K562 (cell line): Measurements from ENCODE around the gene RNF187. TPM values are rescaled to one million over a fixed set of nuclear protein-coding genes. Genes with fewer than 3 reads are reported as not detected.
A peak's percentile ranks its signal among the peaks of the same experiment; 100 is the strongest.

Experiments
- ATAC-seq: fragments of 200-7000 bp; cut with Tn5 transposase; 3 replicates; pipeline ENCODE4 v1.9.1; 2020; ENCODE audit warnings: moderate library complexity
- BruUV-seq: library from RNA; stranded (reverse); fragments of 400-500 nt; replicated peaks from 2 replicates; lab custom pipeline; 2021; lab: Mats Ljungman, UMichigan
- CTCF ChIA-PET: fragments of 300-600 bp; formaldehyde crosslinking; extraction: SDS; loops from one replicate; lab custom pipeline; 2021; ENCODE audit warnings: low intra/inter-chr PET ratio; lab: Yijun Ruan, JAX
- POLR2A ChIA-PET: fragments of 300-600, 350-650 bp; sonication (Branson Sonifier 250); formaldehyde crosslinking; extraction: SDS; loops from one replicate; lab custom pipeline; 2021; ENCODE audit warnings: antibody characterized with exemption, inconsistent platforms; lab: Yijun Ruan, JAX
- DNase-seq, 4 experiments: peaks; one replicate each; pipeline versions ENCODE4 v3.0.0 to v3.0.0-alpha.2; 2011 to 2018; ENCODE audit warnings: low spot score in 3 of 4, mixed read lengths in 3 of 4; ENCODE audit errors: extremely low read depth in 1 of 4
- FAIRE-seq: peaks from 2 replicates; lab custom pipeline; 2011; peaks lifted over from hg19 to GRCh38; lab: Jason Lieb, UNC
- H2AFZ ChIP-seq: 2 replicates; pipeline ENCODE4 v1.6.0; 2011; ENCODE audit warnings: low read depth, low read length, control low read depth, inconsistent platforms
- H3K27ac ChIP-seq: fragments of 200-600 bp; 3 replicates; pipeline ENCODE4 v1.8.0; 2011; ENCODE audit warnings: low read depth, mild to moderate bottlenecking, control low read depth, inconsistent platforms, low read length, moderate library complexity, mixed read lengths; ENCODE audit errors: extremely low read depth
- H3K27me3 ChIP-seq, 2 experiments: fragments of 300-600 bp in 1 of 2; 2 replicates in 1 of 2; 3 replicates in 1 of 2; pipeline versions ENCODE4 v1.6.0 to v1.8.0; 2011; ENCODE audit warnings: inconsistent platforms in 2 of 2, low read length in 2 of 2, mild to moderate bottlenecking in 1 of 2, mixed read lengths in 1 of 2, moderate library complexity in 1 of 2; ENCODE audit not compliant: control insufficient read depth in 2 of 2, insufficient read depth in 2 of 2
- H3K36me3 ChIP-seq: fragments of 300-600 bp; 3 replicates; pipeline ENCODE4 v1.8.0; 2011; ENCODE audit warnings: mild to moderate bottlenecking, low read length, inconsistent platforms; ENCODE audit not compliant: control insufficient read depth, insufficient read depth
- H3K4me1 ChIP-seq, 2 experiments: fragments of 200-600 bp in 1 of 2; replicated peaks in 1 of 2; 2 replicates in 1 of 2; 3 replicates in 1 of 2; pipeline versions ENCODE4 v1.5.1 to v1.8.0; 2011; ENCODE audit warnings: inconsistent platforms in 2 of 2, low read length in 2 of 2, mild to moderate bottlenecking in 1 of 2, mixed read lengths in 1 of 2, moderate library complexity in 1 of 2; ENCODE audit not compliant: control insufficient read depth in 2 of 2, insufficient read depth in 2 of 2
- H3K4me2 ChIP-seq: 2 replicates; pipeline ENCODE4 v1.6.1; 2011; ENCODE audit warnings: low read length, control low read depth, inconsistent platforms, mixed read lengths; ENCODE audit not compliant: insufficient read depth
- H3K4me3 ChIP-seq: fragments of 200-600 bp; sonication (generic), shearing (Covaris generic); 2 replicates; pipeline ENCODE4 v1.5.1; 2016; ENCODE audit warnings: control low read depth, inconsistent platforms
- H3K79me2 ChIP-seq: fragments of 200-600 bp; 3 replicates; pipeline ENCODE4 v1.8.0; 2011; ENCODE audit warnings: low read length, inconsistent platforms; ENCODE audit not compliant: control insufficient read depth, insufficient read depth
- H3K9ac ChIP-seq, 2 experiments: 2 replicates each; pipeline versions ENCODE4 v1.6.0 to v1.6.1; 2011; ENCODE audit warnings: low read depth in 2 of 2, low read length in 2 of 2, control low read depth in 1 of 2, inconsistent platforms in 1 of 2, mild to moderate bottlenecking in 1 of 2, mixed read lengths in 1 of 2; ENCODE audit not compliant: insufficient read depth in 1 of 2
- H3K9me1 ChIP-seq: one replicate; pipeline ENCODE4 v1.6.0; 2011; ENCODE audit warnings: inconsistent platforms, mild to moderate bottlenecking, low read length, moderate library complexity; ENCODE audit not compliant: control insufficient read depth, insufficient read depth
- H3K9me3 ChIP-seq: replicated peaks from 2 replicates; pipeline ENCODE4 v1.5.1; 2011; ENCODE audit warnings: low read depth, low read length, inconsistent platforms; ENCODE audit not compliant: control insufficient read depth, insufficient read depth
- H4K20me1 ChIP-seq: replicated peaks from 2 replicates; pipeline ENCODE4 v1.6.1; 2011; ENCODE audit warnings: low read length, inconsistent platforms, mixed read lengths; ENCODE audit not compliant: control insufficient read depth, insufficient read depth
- ADNP ChIP-seq: fragments of 200-800 bp; sonication (Bioruptor generic); IDR thresholded peaks from 2 replicates; pipeline ENCODE4 v1.6.1; 2016; ENCODE audit warnings: missing genetic modification characterization, missing compliant biosample characterization
- BCOR ChIP-seq: fragments of 450-650 bp; IDR thresholded peaks from 2 replicates; pipeline ENCODE4 v1.6.1; 2016
- CBX8 ChIP-seq: fragments of 200-600 bp; sonication (generic); IDR thresholded peaks from 2 replicates; pipeline ENCODE4 v1.6.1; 2012; ENCODE audit warnings: borderline replicate concordance, mixed run types, low read depth, mild to moderate bottlenecking, moderate library complexity, mixed read lengths, low read length, control low read depth, inconsistent platforms; ENCODE audit not compliant: poor library complexity, severe bottlenecking; ENCODE audit errors: extremely low read depth
- CHD1 ChIP-seq: fragments of 200-600 bp; sonication (generic); IDR thresholded peaks from one replicate; pipeline ENCODE4 v1.6.1; 2012; ENCODE audit warnings: mild to moderate bottlenecking, moderate library complexity, low read length, inconsistent platforms
- EHMT2 ChIP-seq: fragments of 450-650 bp; IDR thresholded peaks from 2 replicates; pipeline ENCODE4 v1.6.1; 2018; ENCODE audit warnings: antibody characterized with exemption
- ELK1 ChIP-seq: sonication (generic); formaldehyde crosslinking; IDR thresholded peaks from 2 replicates; pipeline ENCODE4 v1.8.1; 2022; ENCODE audit warnings: missing genetic modification reagents
- FOXK2 ChIP-seq, 2 experiments: fragments of 450-650 bp; IDR thresholded peaks in 1 of 2; conservative IDR thresholded peaks in 1 of 2; 2 replicates each; pipeline ENCODE4 v1.6.1; 2016; ENCODE audit warnings: low read depth in 2 of 2, mild to moderate bottlenecking in 1 of 2
- HLTF ChIP-seq: fragments of 450-650 bp; IDR thresholded peaks from 2 replicates; pipeline ENCODE4 v1.6.1; 2016
- IRF2 ChIP-seq: sonication (generic); formaldehyde crosslinking; IDR thresholded peaks from 2 replicates; pipeline ENCODE4 v1.8.1; 2022; ENCODE audit warnings: mild to moderate bottlenecking, missing genetic modification reagents
- KDM2B ChIP-seq: fragments of 250-450 bp; sonication (Bioruptor Pico); IDR thresholded peaks from 2 replicates; pipeline ENCODE4 v1.8.0; 2021; ENCODE audit warnings: mild to moderate bottlenecking, moderate library complexity
- RAD51 ChIP-seq: fragments of 450-650 bp; IDR thresholded peaks from 2 replicates; pipeline ENCODE4 v1.7.1; 2016; ENCODE audit warnings: low read depth, mild to moderate bottlenecking, borderline replicate concordance
- RBM22 ChIP-seq: fragments of 200-400 bp; formaldehyde crosslinking; IDR thresholded peaks from 2 replicates; pipeline ENCODE4 v1.6.1; 2018; ENCODE audit warnings: low read length, low read depth; ENCODE audit not compliant: poor library complexity, severe bottlenecking
- RNF219 ChIP-seq: fragments of 250-450 bp; sonication (Bioruptor Pico); IDR thresholded peaks from 2 replicates; pipeline ENCODE4 v1.5.0; 2022; ENCODE audit warnings: mild to moderate bottlenecking
- SETDB1 ChIP-seq: IDR thresholded peaks from one replicate; pipeline ENCODE4 v1.6.1; 2012; ENCODE audit warnings: low read length, control low read depth, inconsistent platforms
- USF1 ChIP-seq: sonication (generic); formaldehyde crosslinking; IDR thresholded peaks from 2 replicates; pipeline ENCODE4 v1.9.0; 2022; ENCODE audit warnings: mild to moderate bottlenecking, missing genetic modification reagents
- ZBTB43 ChIP-seq: sonication (generic); formaldehyde crosslinking; IDR thresholded peaks from 2 replicates; pipeline ENCODE4 v1.8.0; 2023; ENCODE audit warnings: mild to moderate bottlenecking, missing genetic modification reagents
- WGBS: fragments of 100-300 bp; shearing (Covaris generic); methylation state at CpG from one replicate; pipeline ENCODE4 v1.1.6; 2016; ENCODE audit warnings: low coverage, mixed read lengths; ENCODE audit not compliant: insufficient coverage; ENCODE audit errors: missing lambda C conversion rate; 5-methylcytosine and 5-hydroxymethylcytosine counted together
- in situ Hi-C: fragments of 300-500 bp; cut with MboI; formaldehyde crosslinking; loops from 4 replicates; pipeline ENCODE4 v1.15.0; 2018; ENCODE audit warnings: inconsistent platforms, mixed read lengths
- intact Hi-C: fragments of 100-400 bp; cut with micrococcal nuclease; formaldehyde crosslinking; loops from 2 replicates; pipeline ENCODE4 v1.14.2; 2022
- polyA plus RNA-seq, 8 experiments: library from polyadenylated mRNA; depleted of rRNA in 4 of 8; stranded (reverse) in 5 of 8; unstranded in 3 of 8; fragments of >200 nt; fragmentation: Nextera tagmentation in 2 of 8; fragmentation: Illumina TruSeq in 1 of 8; extraction: Ambion mirVana in 2 of 8; extraction: Trizol in 1 of 8; gene quantifications; 2 replicates each; pipeline versions ENCODE4 v1.2.1 to v1.2.3, GENCODE V29; 2011 to 2014; ENCODE audit warnings: inconsistent platforms in 1 of 8, missing spikeins in 1 of 8
- total RNA-seq, 7 experiments: library from RNA; depleted of rRNA in 6 of 7; stranded (reverse); fragments of >200 nt in 6 of 7; fragmentation: Illumina TruSeq in 2 of 7; extraction: Trizol in 2 of 7; gene quantifications; 2 replicates each; pipeline versions ENCODE4 v1.2.1 to v1.2.3, GENCODE V29; 2011 to 2021; ENCODE audit warnings: low replicate concordance in 1 of 7

Gene RNF187
- total and polyA plus RNA-seq, 9 of the 15 experiments (the other 6 are each of a cell fraction or from before 2014, with no cell fraction given), result 2.3 to 119 (median 41.9) TPM

GRCh38 chr1:228511546-228512445 lies 24.6 kb downstream of the RNF187 start:
- intact Hi-C loops, result no loop called here
- no peaks in the 10 kb centered on the region for H3K9me1 ChIP-seq
- 75% methylated on average over 13 of the region's 13 CpGs for WGBS
- ATAC-seq (no peak), DNase-seq (no peak), FAIRE-seq (no peak)
- H3K9me3 ChIP-seq, result peaks cover 14% of the 10 kb centered on the region
- no peak overlapping the region; the same call in 2 of the 3 replicates for H3K27ac ChIP-seq
- H3K27me3 ChIP-seq, result no peaks in the 10 kb centered on the region
- H3K4me1 ChIP-seq, result peaks cover 48 to 49% of the 10 kb centered on the region in 2 experiments
- CTCF ChIA-PET, result no interaction called here
- H3K79me2 ChIP-seq, result no peaks in the 10 kb centered on the region
- no peak overlapping the region for H3K4me3 ChIP-seq
- no peaks in the 10 kb centered on the region for H4K20me1 ChIP-seq
- H3K4me2 ChIP-seq, result peak overlapping the region; percentile 71; the same call in 1 of the 2 replicates
- peak overlapping the region; percentile 61 to 62; a peak in 3 of 4 replicates for H3K9ac ChIP-seq
- H2AFZ ChIP-seq, result no peak overlapping the region
- no peaks in the 10 kb centered on the region for H3K36me3 ChIP-seq
- BruUV-seq, result no TSS peak
- in situ Hi-C loops, result loop anchor here (5.0 to 10.0 kb wide), 3 partner anchors 49 to 287 kb away; no protein-coding TSS in a partner anchor
- POLR2A ChIA-PET, result interaction anchor here (0.9 to 4.9 kb wide), 8 partner anchors 10 to 301 kb away, joined by 3 to 52 read pairs (median 4); a partner anchor contains a TSS
- no peak for TF ChIP-seq CBX8
- no peak for TF ChIP-seq ADNP (tag)
- no peak for TF ChIP-seq BCOR
- TF ChIP-seq USF1, result peak; percentile 52
- TF ChIP-seq CHD1, result no peak
- TF ChIP-seq RNF219 (CRISPR knock-in tag), result no peak
- no peak for TF ChIP-seq RAD51
- TF ChIP-seq IRF2 (CRISPR knock-in tag), result peak; percentile 61; the same call in 1 of the 2 replicates
- TF ChIP-seq RBM22, result no peak
- TF ChIP-seq ELK1 (CRISPR knock-in tag), result no peak
- no peak for TF ChIP-seq HLTF
- TF ChIP-seq EHMT2, result no peak
- TF ChIP-seq SETDB1, result no peak
- no peak for TF ChIP-seq FOXK2 (conservative IDR thresholded peaks at IDR 0.05 in 1 of 2, IDR thresholded peaks at IDR 0.05 in 1 of 2; ENCODE audit: low read depth in 2 of 2)
- TF ChIP-seq ZBTB43, result no peak
- TF ChIP-seq KDM2B, result no peak
